GM18508 (cell line): ENCODE results near the gene SBF1.

Experiments used
- ATAC-seq: cut with Tn5 transposase; IDR thresholded peaks from one replicate; pipeline ENCODE4 v1.9.1; 2021; ENCODE audit warnings: moderate number of reproducible peaks; ENCODE audit not compliant: insufficient read depth, unreplicated experiment

Gene SBF1

DNA sequence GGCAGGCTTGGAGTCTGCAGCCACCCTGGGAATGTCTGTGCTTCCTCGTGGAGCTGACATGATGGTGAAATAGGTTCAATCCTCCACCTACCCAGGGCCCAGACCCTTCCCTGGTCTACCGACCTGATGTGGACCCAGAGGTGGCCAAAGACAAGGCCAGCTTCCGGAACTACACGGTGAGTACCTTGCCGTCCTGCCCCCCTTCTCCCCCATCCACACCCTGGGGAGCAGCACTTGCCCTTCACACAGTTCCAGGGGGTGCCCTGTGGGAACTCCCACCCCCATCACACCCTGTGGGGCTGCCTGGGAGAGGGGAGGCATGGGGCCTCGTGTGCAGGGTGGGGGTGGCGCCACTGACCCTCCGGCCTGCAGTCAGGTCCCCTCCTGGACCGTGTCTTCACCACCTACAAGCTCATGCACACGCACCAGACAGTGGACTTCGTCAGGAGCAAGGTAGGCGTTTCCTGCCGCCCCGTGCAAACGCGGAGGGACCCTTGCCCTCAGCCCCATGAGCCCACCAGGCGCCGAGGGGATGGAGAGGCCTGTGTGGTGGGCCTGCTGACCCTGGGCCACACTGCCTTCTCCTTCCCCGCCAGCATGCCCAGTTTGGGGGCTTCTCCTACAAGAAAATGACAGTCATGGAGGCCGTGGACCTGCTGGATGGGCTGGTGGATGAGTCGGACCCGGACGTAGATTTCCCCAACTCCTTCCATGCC, 12.6 kb upstream of the SBF1 start:
- ATAC-seq = no peak

DNA sequence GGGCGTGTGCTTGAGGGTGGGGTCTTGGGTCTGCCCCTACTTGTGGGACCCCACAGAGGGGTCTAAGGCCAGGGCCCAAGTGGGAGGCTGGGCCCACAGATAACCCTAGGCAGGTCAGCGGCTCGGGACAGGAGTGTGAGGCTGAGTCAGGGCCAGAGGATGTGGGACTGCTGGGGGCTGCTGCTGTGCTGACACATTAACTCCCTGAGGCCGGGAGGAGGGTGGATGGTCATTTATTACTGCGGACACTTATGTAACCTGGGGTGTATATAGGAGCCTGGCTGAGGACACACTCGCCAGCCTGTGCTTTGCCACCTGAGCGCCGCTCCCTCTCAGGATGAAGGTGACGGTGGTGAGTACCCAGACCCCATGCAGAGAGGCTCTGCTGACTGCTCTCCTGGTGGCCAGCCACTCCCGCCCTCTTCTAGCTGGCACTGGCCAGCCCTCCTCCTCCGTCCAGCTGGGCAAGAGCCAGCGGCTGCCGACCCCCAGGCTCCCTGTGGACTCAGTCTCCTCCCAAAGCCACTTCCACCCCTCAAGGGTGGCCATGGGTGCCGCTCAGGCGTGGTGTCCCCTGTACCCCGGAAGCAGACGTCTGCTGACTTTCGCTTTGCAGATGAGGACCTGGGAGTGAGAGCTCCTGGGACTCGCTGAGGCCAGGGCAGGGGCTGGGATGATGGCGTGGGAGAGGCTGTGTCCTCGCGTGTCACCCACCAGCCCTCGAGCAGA, 11.9 kb upstream of the SBF1 start, which contains the start of gene MIOX:
TSS of gene MIOX (plus strand) at position 299 of the 729 bp plus-strand sequence. CDS start at position 338, 39 bp downstream.
- ATAC-seq = no peak

DNA sequence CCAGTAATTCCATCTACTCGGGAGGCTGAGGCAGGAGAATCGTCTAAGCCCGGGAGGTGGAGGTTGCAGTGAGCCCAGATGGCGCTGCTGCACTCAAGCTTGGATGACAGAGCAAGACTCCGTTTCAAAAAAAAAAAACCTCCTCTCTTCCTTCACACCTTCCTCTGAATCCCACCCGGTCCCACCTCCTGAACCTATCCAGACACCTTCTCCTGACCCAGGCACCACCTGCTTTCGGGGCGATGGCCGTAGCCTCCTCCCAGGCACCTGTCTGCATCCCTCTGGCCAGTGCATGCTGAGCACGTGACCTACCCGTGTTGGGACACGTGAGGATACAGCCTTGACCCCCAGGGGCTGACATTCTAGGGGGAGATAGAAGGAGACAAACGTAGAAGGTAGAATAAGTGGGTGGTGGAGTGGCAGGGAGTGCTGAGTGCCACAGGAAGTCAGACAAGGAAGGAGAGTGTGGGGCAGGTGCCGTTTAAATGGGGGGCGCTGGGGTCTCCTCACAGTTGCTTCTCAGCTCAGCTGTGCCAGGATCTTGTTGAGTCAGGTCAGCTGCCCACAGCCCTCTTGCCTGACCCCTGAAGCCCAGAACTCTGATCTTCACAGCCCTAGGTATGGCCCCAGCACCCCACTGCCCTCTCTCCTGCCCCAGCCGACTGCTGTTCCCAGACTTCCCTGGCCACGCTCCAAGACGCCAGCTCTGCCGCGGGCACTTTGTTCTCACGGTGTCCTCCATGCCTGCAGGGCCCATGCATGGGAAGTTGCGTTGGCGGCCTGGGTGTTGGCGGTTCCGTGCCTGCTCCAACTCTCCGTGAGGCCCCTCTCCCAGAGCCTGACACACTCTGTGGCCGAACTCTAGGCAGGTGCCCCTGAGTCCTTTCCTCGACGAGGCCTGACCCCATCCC, 10.6 kb upstream of the SBF1 start:
- no peak for ATAC-seq

DNA sequence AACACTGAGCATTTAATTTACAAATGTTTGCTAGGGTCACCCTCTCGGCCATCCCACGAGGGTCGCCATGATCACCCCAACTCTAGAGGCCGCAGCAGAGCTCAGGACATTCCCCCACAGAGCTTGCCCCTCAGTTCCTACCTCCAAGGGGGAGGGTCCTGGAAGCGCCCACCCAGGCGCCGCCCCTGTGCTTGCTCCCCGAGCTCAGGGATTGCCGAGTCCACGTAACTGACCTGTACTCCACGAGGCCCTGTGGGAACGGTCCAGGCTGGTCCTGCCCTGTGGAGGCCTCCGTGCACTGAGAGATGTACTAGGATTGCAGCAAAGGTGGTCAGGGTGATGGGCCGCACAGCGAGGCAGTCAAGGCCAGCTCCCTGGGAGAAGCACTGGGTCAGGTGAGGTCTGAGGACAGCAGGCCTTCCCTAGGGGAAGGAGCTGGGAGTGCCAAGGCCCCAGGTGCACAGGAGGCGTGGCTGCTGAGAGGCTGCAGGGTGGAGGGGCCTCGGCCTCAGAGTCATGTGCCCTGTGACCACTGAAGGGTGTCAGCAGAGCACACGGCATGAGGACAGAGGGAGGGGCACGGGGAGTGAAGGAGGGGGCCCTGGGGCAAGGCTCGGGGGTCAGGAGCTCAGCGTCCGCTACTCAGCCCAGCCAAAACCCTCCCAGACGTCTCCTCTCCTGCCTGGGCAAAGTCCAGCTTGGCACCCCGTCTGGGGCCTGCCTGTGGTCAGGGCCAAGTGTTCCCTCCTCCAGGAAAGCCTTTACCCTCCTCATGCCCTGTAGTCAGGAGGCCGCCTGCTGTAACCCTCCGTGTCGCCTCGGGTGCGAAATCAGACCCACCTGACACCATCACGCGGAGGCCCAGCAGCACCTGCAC, 9.4 kb upstream of the SBF1 start:
- ATAC-seq = no peak

DNA sequence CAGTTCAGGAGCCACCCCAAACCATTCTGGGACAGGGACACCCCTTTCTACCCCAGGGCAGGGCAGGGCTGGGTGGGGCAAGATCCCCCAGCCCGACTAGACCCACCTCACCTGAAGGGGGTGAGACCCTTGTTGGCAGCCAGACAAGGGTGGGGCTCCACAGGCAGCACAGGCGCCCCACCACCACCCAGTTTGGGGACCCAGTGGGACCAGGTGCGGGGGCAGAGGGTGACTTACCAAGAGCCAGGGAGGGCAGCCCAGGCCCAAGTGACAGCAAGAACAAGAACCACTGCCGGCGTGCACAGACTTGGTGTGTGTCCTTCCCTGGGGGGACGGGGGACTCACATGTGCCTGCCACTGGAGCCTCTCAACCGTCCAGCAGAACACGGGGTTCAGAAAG, 8.7 kb upstream of the SBF1 start:
- no peak for ATAC-seq

DNA sequence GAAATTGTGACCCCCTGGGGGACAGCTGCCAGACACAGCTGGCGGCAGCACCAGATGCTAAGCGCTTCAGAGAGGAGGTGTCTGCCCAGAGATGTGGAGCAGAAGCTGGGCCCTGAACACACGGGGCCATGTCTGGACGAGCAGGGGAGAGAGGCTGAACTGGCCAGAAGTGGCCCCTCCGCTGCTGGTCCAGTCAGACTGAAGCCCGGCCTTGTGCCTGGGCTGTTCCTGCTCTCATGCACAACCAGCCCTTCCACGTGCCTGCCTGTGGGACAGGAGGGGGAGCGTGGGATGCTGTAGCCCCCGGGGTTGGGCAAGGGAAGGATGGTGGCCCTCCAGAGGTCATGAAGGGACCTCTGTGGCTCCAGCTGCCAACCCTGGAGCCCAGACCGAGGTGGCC, 8.3 kb upstream of the SBF1 start:
- no peak for ATAC-seq

DNA sequence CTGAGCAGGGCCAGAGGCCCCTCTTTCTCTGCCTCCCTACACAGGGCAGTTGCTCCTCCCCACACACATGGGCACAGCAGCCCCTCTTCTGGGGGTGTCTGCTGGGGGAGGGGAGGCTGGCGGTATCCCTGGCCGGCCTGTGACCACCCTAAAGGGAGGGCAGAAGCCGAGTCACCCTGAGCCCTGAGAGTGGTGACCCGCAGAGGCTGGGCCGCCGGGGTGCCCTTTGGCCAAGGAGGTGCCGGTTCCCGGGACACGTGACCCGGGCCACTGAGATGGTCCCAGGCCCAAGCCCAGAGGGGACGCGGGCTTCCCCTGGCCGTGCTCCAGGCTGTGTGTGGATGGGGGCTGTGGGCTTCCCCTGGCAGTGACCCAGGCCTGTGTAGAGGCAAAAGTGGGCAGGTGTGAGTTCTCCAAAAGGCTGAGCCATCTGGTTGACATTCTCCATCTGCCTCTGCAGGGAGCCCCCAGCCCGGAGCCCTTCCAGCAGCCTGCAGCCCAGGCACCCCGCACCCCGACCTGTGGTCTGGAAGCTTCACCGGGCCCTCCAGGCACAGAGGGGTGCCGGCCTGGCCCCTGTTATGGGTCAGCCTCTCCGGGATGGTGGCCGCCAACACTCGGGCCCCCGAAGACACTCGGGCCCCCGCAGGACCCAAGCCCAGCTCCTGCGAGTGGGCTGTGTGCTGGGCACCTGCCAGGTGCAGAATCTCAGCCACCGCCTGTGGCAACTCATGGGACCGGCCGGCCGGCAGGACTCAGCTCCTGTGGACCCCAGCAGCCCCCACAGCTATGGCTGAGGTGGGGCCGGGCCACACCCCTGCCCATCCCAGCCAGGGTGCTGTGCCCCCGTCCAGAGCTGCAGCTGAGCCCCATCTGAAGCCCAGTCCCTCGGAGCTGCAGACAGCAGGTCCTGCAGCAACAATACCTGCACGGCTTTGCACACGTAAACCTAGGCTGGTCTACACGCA, 7.6 kb upstream of the SBF1 start:
- no peak for ATAC-seq

DNA sequence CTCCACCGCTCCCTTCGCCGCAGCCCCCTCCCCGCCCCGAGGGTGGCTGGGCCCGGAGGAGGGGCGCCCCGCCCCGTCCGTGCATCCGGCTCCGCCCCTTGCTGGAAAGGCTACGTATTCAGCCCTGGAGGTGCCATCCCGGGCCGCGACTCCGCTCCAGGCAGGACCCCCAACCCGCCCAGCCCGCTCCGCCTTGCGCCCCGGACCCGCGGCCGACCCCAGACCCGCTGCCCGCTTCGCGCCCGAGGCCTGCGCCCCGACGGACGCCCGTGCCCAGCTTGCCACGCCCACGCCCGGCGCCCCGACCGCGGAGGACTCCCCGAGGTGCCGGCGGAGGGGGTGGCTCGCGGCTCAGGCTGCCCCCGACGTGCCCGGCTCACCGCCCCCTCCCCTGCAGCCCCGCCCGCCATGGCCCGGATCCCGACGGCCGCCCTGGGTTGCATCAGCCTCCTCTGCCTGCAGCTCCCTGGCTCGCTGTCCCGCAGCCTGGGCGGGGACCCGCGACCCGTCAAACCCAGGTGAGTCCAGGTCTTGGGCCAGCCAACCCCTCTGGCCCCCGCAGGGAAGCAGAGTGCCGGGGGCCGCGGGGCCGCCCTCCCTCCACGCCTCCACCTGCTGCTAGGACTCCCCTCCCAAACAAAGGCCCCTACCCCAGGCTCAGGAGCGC, 6.7 kb upstream of the SBF1 start, which contains the start of gene ADM2:
TSS of gene ADM2 (plus strand) at position 104 of the 667 bp plus-strand sequence. CDS start at position 409, 305 bp downstream.
- ATAC-seq = no peak

DNA sequence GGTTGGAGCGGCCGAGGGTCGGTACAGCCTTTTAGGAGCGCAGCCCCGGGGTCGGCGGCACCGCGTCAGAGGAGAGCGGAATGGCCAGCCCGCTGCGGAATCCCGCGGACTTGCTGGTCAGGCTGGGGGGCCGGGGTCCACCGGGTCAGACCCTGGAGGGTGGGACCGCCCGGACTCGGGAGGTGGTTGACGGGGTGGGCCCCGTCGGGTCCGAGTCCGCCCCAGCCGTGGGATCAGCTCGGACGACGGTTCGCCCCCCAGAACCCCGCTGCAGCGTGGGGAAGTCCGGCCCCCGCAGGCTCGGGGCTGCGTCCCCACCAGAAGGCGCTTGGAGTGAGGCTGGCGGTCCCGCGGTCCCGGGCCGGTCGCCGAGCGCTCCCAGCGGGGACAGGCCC, 6.2 kb upstream of the SBF1 start:
- no peak for ATAC-seq

DNA sequence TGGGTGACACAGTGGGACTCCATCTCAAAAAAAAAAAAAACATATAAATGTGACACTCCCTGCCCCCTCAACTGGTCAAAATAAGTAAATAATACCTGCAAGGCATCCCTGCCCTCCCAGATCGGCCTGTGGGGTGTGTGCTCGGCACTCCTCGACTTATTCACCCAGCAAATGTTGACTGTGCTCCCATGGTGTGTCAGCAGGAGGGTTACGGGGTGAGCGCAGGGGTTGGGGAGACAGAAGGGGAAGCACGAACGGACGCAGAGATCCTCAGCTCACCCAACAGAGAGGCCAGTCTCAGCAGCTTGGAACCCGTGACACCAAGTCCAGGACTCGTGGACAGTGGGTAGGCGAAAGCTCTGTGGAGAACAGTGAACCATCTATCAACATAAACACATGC, 4.9 kb upstream of the SBF1 start:
- ATAC-seq = no peak

DNA sequence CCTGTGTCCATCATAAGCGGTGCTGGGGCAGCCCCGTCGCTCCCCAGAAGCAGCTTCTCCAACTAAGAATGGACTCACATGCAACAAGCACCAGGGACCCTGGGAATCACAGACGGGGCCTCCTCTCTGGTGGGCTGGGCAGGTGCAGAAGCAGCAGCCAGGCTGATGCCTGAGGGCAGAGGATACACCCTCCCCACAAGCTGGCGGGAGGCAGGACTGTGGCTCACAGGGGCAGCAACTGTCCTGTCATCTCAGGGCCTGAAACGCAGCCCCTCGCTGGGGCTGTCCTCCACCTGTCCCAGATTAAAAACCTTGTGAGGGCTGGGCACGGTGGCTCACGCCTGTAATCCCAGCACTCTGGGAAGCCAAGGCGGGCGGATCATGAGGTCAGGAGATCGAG, 3.1 kb upstream of the SBF1 start:
- no peak for ATAC-seq

DNA sequence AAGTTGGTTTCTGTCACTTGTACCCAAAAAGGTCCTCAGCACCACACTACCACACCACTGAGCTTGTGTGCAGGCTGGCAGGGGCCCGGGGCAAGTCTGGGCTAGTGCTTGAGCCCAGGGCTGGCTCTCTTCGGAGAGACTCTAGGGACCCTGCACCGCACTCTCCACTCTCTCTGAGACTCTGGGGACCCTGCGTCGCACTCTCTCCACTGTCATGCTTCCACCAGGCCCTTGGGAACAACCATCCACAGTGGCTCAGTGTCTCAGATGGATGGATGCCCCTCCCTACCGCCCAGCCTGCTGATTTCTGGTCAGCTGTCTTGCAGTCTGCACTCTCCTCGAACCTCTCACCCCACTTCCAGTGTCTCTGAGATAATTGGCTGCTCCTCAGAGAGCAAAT, 2.0 kb upstream of the SBF1 start:
- no peak for ATAC-seq

DNA sequence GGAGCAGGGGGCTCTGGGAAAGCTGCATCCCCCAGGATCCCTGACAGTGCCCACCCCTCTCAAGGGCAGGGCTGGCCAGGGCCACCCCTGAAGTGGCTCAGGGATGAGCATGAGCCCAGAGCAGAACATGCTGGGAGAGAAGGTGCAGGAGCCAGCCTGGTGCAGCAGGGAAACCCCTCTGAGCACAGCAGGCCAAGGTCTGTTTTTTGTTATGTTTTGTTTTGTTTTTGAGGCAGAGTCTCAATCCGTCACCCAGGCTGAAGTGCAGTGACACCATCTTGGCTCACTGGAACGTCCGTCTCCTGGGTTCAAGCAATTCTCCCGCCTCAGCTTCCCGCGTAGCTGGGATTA, 792 bp upstream of the SBF1 start:
- no peak for ATAC-seq

DNA sequence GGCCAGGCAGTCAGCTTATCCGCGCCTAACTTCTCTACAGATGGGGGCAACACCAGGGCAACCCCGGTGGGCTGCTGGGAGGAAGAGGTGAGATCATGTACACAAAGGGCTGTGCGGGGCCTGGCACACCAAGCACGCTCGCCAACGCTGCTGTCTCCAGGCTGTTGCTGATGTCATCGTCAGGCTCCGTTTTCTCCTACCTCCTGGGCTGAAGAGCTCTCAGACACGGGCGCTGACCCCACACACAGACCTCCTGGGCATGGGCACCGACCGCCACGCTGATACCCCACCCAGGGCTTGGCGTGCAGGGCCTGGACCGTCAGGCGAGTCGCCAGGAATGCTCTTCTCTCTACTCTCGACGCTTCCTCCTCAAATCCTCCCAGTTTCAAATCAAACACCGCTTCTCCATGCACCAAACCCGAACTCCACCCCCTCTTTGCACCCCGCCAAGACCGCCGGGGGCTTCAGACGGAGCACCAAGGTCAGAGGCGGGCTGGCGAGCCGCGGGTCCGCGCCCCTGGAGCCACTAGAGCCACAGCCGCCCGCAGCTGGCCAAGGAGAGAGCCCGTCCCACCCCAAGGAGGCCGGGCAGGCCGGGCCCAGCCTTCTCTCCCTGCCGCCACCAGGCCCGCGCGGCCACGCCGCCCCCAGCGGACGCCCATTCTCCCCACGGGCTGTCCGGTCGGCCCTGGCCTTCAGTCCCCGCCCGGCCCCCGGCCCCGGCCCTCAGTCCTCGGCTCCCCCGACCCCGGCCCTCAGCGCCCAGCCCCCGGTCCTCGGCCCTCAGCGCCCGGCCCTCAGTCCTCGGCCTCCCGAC, 772 bp downstream of the SBF1 start:
- ATAC-seq = no peak

DNA sequence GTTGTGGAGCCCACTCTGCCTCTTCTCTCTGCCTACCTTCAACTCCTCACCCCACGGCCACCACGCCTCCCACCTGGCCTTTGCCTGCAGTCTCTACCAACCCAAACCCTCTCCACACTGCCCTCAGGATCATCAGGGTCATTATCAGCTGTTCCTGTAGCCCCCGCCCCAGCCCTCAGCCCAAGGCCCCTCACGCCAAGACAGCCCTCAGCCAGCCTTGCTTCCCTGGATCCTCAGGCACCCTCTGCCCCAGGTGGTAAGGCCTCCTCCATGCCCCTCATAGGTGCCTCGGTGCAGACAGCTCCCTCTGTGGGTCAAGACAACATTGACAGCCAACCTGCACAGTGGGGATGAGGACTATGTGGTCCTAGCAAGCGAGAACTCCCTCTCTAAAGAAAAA, 1.7 kb downstream of the SBF1 start:
- ATAC-seq = no peak

DNA sequence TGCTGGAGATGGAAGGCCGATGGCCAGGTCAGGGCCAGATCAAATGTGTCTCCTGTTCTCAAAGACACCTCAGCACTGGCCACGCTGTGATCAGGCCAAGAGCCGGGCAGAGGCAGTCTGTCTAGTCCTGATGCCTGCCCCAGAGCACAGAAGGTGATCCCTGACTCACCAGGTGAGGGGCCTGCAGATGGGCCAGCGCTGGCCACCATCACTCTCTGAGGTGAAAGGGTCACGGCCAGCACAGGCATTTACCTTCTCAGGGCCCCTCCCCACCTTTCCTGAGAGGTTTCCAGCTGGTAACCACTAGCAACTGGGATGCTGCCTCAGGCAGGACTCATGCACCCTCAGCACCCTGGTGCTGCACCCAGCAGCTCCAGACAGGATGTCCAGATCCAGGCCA, 2.9 kb downstream of the SBF1 start:
- ATAC-seq = no peak

DNA sequence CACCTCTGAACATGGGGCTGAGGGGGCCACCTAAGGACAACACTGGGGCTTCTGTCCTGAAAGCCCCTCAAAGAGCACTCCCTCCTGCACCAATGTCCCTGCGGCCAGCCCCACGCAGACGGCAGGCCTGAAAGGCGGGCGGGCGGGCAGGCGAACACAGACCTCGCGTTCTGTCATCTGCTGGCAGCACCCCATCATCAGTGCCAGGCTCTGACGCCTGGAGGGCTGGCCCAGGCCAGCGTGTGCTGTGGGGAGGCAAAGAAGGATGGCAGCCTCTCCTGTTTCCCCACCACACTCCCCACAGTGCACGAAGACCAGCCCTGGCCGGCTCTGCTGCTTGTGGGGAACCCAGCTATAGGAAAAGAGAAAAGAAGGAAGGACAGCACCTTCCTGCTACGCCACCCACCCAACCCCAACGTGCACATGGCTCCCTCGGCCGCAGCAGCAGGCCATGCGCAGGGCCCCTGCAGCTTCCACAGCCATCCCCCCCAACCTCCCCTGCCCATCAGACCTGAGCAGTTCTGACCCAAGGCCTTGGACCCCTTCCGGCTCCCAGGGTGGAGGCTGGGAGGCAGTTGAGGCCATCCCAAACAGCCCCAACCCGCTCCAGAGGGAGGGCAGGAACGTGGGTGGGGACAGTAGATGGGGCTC, 3.5 kb downstream of the SBF1 start:
- no peak for ATAC-seq
